GM19468 (cell line): ENCODE data around the gene RNF25.
"Not testable (repeated sequence)": the region's sequence is repeated elsewhere in the genome, so short reads cannot be mapped to it uniquely, and the experiment has no call there.

ENCODE experiments used
- ATAC-seq: cut with Tn5 transposase; IDR thresholded peaks from one replicate; pipeline ENCODE4 v1.9.1; 2021; ENCODE audit warnings: mild to moderate bottlenecking, moderate library complexity, moderate number of reproducible peaks; ENCODE audit not compliant: unreplicated experiment; ENCODE audit errors: extremely low read depth

The RNF25 gene

DNA sequence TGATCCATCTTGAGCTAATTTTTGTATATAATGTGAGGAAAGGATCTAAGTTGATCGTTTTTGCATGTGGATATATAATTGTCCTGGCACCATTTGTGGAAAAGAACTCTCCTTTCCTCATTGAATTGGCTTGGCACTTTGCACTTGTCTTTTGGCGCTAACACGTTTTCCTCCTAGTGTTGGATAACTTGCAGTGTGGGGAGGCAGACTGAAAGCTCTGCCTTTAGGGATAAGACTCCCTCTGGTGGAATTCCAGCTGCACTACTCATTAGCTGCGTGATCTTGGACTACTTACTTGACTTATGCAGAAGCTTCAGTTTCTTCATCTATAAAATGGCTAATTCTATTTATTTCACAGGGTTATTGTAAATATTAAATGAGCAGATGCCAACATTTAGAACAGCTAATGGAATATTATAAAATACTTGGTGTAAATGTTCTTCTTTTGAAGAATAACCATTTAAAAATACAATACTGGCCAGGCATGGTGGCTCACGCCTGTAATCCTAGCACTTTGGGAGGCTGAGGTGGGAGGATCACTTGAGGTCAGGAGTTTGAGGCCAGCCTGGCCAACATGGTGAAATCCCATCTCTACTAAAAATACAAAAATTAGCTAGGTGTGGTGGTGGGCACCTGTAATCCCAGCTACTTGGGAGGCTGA, 15.7 kb upstream of the RNF25 start:
- ATAC-seq: not testable (repeated sequence)

DNA sequence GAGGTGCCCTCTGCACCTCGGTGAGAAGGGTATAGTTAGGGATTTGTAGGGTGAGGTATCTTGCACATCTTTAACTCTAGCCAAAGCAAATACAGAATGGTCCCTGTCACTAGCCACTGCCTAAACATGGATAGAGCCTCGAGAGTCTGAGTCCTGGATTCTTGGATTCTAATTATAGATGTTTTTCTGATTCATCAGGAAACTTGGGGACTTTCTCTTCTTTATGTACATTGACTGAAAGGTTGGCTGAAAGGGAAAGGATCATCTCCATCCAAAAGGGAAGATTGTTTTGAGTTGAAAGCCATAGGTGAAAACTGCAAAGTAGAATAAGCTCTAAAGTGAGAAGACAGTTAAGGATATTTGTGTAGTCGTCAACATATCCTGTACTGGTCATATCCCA, 8.3 kb upstream of the RNF25 start:
- ATAC-seq: no peak

DNA sequence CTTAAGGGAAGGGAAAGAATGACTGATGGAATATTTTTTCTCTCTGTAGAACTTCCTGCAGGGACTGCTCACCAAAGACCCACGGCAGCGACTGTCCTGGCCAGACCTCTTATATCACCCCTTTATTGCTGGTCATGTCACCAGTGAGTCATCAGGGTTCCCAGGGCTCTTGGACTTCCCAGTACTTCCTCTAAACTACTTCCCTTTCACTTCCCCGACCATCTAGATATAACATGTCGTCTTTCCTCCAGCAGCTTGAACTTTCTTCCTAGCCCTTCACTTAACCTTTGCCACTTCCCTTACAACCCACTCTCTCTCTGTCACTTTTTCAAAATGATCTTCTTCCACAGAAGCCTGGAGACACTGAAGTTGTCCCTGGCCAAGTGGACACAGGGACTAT, 7.3 kb upstream of the RNF25 start:
- ATAC-seq: no peak

DNA sequence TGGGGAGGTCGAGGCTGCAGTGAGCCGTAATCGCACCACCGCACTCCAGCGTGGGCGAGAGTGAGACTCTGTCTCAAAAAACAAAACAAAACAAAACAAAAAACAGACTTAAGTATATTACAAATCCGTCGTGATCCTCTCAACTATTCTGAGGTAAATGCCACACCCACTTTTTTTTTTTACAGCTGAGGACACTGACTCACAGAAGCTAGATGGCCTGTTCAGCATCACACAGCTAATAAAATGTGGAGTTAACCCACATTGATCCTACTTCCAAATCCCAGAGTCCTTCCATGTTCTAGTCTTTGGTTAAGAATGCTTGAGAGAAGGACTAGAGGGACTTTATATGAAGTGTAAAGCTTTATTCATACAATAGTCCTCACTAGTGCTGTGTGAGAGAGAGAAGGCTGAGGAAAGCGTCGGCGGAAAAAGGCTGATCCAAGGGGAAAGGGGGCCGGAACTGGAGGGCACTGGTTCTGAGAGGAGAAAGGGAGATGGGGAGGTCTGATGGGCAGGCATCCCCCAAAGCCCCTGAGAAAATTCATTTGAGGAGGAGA, 627 bp downstream of the RNF25 start:
- ATAC-seq: no peak

DNA sequence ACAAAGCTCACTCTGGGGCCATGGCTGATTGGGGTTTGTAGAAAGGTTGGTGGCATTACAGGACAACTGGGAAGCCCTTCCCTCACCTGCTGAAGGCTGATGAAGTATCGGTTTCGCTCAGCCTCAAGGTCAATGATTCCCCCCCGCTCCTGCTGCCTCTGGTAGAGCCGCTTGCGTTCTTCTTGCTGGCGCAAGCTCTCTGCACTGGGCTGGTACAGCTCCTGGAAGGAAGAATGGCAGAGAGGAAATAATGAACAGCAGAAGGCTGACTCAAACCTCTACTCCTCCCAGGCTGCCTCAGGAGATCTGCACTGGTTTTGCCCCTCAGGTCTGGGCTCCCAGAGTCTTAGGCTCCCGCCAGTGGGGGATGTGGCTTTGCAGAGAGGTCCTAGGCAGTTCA, 7.1 kb downstream of the RNF25 start:
- no peak for ATAC-seq

DNA sequence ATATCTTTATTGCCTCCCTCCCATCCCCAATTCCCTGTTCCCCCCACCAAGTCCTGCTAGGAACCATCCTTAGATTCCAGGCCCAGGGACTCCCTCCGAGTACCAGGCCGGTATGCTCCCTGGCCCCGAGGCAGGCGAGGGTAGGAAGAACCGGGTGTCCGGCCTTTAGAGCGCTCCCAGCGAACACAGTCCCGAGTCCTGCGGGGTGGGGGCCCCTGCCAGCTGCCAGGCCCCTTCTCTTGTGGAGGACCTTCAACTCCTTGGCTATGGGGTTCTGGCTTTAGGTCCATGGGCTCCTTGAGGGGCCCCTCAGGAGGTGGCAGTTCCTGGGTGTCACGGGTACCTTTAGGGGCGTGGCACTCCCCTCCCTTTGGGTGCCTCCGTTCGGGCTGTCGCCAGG, 7.9 kb downstream of the RNF25 start:
- no peak for ATAC-seq

DNA sequence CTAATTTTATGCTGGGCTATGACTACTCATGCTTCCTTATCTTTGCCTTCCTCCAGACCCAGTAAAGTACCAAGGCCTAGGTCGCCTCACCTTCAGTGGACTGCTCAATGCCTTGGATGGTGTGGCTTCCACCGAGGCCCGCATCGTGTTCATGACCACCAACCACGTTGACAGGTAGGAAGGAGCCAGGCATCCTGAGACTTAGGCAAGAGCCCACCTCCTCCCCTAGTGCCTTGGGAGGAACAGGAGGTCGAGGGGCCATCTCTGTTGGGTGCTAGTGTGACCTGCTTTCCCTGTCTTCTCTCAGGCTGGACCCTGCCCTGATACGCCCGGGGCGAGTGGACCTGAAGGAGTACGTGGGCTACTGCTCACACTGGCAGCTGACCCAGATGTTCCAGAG, 9.0 kb downstream of the RNF25 start:
- ATAC-seq: no peak

DNA sequence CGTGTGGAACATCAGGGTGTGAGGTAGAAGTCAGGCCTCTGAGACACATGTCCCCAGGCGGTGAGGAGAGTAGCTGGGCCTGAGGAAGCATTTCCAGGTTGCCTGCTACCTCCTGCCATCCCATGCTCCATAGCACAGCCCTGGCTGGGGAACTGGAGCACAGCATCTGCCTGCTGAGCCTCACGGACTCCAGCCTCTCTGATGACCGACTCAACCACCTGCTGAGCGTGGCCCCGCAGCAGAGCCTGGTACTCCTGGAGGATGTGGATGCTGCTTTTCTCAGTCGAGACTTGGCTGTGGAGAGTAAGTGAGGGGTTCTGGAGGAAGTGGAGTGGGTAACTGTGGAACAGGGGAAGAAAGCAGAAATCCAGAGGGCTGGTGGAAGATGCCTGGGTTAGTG, 9.4 kb downstream of the RNF25 start:
- ATAC-seq: no peak

DNA sequence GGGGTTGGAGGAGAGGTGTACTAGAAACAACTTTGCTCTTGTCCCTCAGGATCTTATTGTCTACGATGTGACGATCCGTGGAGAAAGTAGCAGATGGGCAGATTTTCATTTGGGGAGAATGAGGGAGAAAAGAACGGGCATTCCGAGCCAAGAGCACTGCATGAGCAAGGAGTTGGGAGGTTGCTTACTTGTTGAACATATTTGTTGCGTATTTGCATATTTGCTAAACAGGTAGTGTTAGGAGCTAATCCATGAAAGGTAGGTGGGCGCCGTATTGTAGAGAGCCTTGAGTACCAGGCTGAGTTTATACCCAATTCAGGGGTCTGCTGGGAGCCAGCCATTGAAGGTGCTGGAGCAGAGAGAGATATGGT, 11.8 kb downstream of the RNF25 start:
- ATAC-seq: no peak

DNA sequence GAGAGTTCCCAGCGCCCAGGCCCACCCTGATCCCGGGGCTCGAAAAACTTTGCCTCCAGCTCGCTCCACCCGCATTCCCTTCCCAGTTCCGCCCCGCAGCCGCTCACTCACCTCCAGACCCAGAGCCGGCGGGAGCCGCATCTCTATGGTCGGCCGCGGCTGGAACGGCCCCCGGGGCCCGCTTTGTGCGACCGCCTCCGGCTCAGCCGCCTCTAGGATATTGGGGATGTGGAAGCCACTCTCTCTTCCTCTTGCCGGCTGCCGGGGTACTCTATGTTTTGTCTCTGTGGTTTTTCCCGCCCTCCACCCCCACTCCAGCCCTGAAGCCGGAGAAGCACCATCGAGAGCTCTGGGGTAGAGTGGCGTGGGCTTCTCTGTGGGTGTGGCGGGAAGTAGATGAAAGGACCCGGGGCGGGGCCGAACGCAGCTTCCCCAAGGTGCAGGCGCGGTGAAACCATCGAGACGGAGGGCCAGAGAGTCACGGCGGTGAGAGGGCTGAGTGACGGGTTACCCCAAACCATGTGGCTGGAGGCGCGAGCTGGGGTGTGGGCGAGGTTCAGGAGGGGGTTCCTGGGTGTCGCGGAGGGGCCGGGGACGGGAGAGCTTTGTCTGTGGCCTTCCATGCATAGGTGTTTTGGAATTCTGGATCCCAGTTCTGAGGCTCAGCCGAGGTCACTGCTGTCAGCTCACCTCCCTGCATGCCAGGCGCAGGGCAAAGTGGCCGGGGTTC, 12.4 kb downstream of the RNF25 start, which contains the start of the genes BCS1L and ZNF142:
Gene BCS1L (plus strand): TSS at position 426 of the 730 bp plus-strand sequence. CDS start 1,305 bp downstream, outside the sequence.
Gene ZNF142 (minus strand): TSS at position 366 of the 730 bp plus-strand sequence. CDS start 3,194 bp downstream, outside the sequence.
- peak; percentile 48 for ATAC-seq

DNA sequence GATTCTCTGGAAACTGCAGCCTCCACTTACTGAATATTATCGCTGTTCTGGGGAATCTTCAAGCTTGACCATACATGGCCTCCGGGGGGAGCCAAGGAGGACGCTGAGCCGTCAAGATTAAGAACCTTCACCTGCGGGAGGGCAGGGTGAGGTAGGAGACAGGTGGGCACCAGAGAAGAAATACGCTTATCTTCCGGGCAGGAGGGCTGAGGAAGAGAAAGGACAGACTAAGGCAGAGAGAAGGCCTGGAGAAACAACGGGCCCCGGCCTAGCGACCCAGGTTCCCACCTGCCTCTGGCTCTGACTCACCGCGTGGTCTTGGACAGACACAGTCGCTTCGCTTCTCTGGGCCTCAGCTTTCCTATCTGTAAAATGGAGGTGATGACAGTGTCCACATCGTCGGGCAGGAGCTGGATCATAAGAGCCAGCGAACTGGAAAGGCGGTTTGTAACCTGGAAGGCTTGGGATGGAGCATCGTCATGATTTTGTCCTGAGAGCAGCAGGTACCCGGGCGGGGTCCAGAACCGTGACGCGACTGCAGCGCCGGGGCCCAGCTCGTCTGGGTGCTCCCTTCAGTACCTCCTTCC, 13.0 kb downstream of the RNF25 start:
- ATAC-seq: no peak

DNA sequence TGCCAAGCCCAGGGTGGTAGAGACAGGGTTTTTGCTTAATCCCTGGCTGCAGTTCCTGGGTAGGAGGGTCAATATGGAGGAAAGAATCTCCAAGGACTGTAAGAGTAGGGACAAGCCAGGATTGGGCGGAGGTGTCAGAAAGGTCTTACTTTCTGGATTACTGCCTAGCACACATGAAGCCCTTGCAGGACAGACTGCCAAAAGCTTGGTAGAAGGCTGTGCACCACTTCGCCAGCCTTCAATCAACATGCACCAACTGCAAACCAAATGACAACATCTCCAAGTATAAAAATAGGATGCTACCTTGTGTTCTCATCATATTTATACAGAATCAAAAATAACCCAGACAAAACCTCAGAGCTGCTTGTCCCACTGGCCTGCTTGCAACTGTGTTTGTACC, 16.1 kb downstream of the RNF25 start:
- no peak for ATAC-seq

DNA sequence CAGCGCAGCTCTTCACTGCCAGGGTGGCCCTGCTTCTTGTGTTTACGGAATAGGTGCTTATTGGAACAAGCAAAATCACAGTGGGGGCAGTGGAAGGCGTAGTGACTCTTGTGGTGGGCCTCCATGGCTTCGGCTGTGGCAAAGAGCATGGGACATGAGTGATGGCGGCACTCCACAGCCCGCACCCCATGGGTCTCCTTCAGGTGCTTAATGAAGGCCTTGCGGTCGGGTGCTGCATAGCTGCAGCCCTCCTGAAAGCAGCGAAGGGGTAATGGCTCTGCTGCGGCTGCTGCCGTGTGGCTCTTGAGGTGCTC, 23.1 kb downstream of the RNF25 start:
- no peak for ATAC-seq

DNA sequence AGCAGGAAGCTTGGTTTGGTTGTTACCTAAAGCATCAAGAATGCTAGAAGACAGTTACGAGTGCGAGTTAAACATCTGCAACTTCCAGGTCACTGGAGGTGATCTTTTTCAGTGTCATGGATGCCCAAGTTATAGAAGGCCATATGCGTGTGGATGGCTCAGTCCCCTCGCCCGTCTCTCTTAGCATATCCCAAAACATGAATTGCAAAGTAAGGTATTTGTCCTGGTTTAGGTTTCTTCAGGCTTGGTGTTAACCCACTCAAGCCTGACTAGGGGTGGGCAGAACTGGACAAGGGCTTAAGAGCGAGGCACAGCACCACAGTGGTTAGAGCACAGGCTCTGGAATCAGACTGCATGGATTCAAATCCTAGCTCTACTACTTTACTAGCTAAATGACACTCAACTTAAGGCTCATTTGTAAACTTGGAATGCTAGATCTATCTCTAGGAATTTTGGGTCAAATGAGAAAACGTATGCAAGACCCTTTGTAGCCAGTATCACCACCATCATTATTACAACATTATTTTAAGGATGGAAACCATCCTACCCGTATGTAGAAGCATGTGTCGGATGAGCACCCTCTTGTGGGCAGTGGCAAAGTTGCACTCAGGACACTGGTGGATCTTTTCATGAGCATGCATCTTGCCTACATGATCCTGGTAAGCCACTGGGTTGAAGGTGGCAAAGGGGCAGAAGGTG, 23.6 kb downstream of the RNF25 start:
- ATAC-seq: no peak

DNA sequence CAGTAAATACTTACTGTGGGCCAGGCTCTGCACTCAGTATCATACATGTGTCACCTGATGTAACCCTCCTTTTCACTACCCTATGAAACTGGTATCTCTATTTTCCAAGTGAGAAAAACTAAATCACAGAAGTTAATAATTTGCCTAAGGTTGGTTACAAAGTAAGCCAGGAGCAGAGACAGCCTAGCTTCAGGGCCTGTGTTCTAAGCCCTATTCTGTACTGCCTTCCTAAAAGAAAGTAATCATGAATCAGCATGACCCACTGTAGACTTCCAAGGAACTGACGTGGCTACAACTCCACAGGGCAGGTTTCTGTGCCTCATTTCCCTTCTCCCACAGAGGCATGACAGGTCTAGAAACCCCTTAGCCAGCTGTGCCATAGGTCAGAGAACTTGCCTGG, 26.7 kb downstream of the RNF25 start:
- ATAC-seq: peak; percentile 67

DNA sequence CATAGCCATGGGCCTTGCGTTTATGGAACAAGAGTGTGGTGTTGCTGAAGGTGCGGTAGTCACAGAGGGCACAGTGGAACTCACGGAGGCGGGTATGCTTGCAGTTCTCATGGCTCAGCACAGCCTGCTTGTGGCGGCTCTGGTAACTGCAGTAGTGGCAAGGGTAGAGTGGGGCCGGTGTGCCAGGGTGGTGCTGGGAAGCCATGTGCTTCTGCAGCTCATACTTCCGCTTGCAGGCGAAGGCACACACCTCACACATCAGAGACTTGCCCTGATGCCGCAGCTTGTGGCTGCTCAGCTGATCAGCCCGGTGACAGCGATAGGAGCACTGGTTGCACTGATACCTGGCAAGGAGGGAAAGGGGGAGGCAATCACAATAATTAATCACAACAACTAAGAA, 27.1 kb downstream of the RNF25 start:
- no peak for ATAC-seq

DNA sequence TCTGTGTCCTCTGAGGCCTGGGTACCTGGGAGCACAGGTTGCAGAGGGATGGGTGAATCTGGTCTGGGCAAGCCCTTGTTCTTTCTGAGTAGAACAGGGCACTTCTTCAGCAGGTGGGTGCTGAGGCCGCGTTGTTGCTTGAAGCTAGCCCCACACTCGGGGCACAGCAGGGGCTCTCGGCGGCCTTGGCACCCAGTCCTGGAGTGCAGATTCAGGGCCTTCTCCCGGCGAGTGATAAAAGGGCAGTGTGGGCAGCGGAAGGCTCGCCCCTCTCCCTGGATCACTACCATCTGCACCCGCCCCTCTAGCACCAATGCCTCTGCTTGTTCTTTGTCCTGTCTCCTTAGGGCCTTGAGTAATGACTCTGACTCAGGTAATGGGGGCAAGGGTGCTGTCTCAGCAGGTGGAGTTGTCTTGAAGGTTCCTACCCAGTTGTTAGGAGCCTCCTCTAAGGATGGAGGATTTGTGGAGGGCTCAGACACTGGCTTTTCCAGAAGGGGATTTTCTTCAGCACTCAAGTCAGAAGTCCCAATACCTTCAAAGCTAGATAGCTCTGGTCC, 28.0 kb downstream of the RNF25 start:
- no peak for ATAC-seq

DNA sequence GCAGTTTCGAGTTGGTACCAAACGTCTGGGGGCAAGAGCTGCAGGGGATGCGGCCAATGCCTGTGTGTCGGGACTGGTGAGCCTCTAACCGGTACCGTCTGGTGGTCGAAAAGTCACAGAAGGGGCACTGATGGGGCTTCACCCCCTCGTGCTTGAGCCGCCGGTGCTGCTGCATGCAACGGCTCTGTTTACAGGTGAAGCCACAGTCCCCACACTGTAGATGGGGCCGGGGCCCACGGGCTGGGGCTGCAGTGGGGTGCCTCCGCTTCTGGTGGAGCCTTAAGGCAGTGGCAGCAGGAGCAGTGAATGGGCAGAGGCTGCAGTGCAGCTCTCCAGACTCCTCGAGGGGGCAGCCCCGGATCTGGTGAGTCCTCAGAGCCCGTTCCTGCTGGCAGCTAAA, 29.0 kb downstream of the RNF25 start:
- no peak for ATAC-seq

DNA sequence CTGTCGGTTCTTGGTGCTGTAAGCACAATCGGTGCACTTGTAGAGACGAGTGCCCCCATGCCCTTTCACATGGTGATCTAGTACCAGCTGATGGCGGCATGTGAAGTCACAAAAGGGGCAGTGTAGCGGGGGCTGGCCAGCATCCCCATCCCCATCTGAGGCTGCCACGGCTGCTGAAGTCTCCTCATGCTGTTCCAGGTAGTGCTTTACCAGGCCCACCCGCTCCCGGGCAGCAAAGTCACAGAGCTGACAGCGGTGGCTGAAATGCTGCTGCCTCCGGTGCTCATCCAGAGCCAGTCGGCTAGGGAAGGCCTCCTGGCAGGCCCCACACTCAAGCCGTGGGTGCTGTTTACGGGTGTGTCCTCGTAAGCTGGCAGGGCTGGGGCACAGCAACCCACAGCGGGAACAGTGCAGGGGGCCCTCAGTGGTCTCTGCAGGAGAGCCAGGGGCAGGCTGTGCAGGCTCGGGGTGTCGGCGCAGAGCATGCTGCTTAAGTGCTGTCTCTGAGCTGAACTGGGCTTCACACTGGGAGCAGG, 29.6 kb downstream of the RNF25 start:
- no peak for ATAC-seq

DNA sequence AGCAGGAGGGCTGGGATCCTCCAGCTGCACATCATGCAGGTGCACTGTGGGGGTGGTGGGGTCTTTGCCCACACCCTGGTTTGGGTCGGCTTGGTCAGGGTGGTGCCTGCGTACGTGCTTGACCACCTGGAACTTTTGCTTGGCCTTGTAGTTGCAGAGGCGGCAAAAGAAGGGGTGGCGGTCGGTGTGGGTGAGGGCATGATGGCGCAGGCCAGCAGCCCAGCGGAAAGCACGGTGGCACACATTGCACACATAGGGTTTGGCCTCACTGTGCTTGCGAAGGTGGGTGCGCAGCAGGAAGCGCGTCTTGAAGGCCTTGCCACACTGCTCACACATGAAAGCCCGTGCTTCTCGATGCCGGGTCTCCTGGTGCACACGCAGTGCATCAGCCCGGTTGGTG, 33.4 kb downstream of the RNF25 start:
- no peak for ATAC-seq
